Mammary epithelial cell (primary cell): Measurements from ENCODE around the gene KRTAP5-7.

Source experiments
- CTCF ChIP-seq, 2 donors: IDR thresholded peaks in 1 of 2; conservative IDR thresholded peaks in 1 of 2; 2 replicates each; pipeline ENCODE4 v1.5.1; 2011 to 2012; ENCODE audit warnings: inconsistent platforms in 2 of 2, low read length in 2 of 2, mild to moderate bottlenecking in 2 of 2, control low read depth in 1 of 2, low read depth in 1 of 2; ENCODE audit not compliant: insufficient read depth in 1 of 2; ENCODE audit errors: extremely low read depth in 1 of 2
- EZH2 ChIP-seq: IDR thresholded peaks from 2 replicates; pipeline ENCODE4 v1.6.1; 2012; ENCODE audit warnings: low read length, inconsistent platforms, borderline replicate concordance

DNA sequence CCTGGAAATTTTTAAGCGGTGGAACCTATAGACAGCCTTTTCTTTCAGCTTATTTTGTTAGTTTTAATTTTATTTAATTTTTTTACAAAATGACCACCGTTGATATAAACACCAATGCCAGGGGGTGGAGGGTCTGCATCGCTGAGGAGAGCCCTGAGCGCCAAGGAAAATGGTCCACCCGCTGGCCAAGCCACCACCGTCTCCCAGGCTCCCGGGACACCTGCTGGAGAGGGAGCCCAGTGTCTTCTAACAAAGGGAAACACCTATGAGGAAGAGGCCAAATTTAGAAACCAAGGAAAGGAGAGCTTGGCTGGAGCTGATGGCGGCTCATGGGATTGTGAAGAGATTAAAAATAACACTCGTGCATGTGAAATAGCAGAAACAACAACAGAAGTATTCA, 10.5 kb downstream of the KRTAP5-7 start:
- TF ChIP-seq EZH2 (no peak), CTCF (conservative IDR thresholded peaks at IDR 0.05 in 1 of 2, IDR thresholded peaks at IDR 0.05 in 1 of 2; ENCODE audit: extremely low read depth in 1 of 2, insufficient read depth in 1 of 2, low read depth in 1 of 2, low read length in 2 of 2) (no peak)
